GM23248 (cell line): ENCODE data around the gene SLC6A12.

Experiments
- EZH2 ChIP-seq: fragments of 200-600 bp; sonication (generic); IDR thresholded peaks from 2 replicates; pipeline ENCODE4 v1.6.1; 2018; ENCODE audit warnings: antibody characterized with exemption, mild to moderate bottlenecking; ENCODE audit not compliant: insufficient read depth, poor library complexity, severe bottlenecking
- EZH2phosphoT487 ChIP-seq: fragments of 200-600 bp; sonication (generic); IDR thresholded peaks from 2 replicates; pipeline ENCODE4 v1.6.1; 2018; ENCODE audit warnings: antibody characterized with exemption, moderate library complexity, mild to moderate bottlenecking, low read depth; ENCODE audit not compliant: insufficient read depth

DNA sequence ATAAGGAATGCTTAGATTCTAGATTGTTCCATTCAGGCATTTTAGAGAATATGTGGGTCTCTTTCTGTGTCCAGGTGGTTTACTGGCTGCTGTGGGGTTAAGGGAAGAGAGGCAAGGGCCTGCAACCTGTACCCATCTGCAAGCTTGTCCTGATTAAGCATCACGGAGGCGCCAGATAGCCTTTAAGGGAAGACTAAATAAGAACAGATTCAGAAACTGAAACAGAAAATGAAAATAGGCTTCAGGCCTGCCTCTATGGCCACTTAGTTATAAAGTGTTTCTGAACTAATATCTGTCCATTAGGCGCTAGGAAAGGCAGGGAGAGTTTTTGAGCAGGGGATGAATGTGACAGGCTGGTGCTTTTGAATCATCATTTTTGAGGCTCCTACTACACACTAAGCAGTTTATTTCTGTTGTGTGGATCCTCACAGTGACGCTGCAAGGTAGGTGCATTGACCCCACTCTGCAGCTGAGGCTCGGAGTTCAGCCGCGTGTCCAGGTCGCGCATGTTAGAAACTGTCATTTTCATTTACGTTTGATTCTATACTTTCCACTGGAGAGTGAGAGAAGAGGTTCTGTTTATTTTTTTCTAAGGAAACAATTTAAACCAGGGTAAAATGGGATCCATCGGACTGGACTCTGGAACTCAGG lies 47.4 kb downstream of the SLC6A12 start:
- TF ChIP-seq EZH2phosphoT487 (no peak), EZH2 (no peak)
